Activated T-helper 9 cell treated with anti-CD3 and anti-CD28 coated beads, Interleukin-2, amount 50 U/mL, for 16 hours (primary cell): ENCODE results near the gene WWTR1.

ENCODE experiments used
- DNase-seq: peaks from one replicate; pipeline ENCODE4 v3.0.0-alpha.2; 2020; ENCODE audit warnings: low read depth

Gene WWTR1

DNA sequence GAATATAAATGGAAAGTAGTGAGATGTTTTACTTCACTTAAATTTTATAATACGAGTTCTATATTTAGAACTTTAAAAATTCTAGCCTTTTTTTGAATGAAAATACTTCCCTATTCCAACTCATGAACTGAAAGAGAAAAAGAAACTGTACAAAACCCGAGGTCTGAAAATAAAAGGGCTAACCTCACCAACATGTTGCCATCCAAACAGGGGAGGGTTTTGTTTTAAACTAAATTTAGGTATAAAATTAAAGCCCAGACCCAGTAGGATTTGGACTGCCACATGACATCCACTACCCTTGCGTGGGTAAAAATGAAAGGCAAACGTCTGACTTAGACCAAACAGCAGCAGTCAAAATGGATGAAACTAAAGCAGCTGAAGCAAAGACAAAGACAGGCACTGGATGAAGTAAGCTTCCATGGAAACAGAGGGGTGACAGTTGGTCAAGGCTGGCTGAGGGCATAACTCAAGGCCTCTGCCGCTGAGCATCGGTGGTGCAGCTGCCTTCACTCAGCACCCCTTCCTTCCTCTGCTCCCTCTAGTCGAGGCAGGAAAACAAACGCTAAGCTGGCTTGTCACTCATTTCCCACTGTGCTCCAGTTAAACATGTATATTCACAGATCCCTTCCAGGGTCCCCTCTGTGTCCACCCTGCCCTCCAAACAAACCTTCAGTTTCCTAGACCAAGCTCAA lies 125.2 kb downstream of the WWTR1 start:
- DNase-seq = no peak

GRCh38 chr3:149529099-149529498 lies 128.7 kb downstream of the WWTR1 start:
- DNase-seq = no peak

- DNase-seq = no peak
Observed at GRCh38 chr3:149528340-149528650, 129.5 kb downstream of the WWTR1 start.

GRCh38 chr3:149527531-149528339 lies 130.1 kb downstream of the WWTR1 start:
- no peak for DNase-seq

DNA sequence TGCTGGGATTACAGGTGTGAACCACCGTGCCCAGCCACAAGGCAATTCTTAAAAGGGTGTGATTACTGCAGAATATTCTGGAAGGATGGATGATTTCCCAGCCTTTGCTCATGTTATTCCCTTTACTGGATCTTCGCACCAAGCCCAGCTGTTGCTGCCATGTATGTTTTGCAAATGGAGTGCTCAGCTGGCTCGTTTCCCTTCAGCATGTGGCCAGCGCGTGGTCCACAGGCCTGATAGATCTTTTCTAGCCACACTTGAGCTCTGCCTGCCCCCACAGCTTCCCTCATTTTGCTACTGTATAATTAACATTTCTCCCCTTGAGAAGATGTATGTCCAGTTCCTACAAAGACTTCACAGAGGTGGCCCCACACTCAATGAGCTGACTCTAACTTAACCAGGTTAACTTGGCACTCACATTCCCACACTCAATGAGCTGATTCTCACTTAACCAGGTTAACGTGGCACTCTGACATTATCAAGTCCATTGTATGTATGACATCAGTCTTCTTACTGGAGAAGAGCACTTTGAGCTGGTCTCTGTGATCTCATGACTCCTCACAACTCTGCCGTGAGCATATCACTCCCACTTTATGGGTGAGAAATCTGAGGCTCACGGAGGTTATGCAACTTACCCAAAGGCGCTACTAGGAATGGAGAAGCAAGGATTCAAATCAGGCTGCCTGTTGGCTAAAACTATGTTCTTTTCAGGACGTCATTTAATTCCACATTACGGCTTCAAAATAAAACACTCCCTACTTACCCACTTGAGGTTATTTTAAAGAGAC lies 134.1 kb downstream of the WWTR1 start:
- no peak for DNase-seq

GRCh38 chr3:149519912-149520311 lies 137.9 kb downstream of the WWTR1 start:
- no peak for DNase-seq

GRCh38 chr3:149516920-149517319 lies 140.9 kb downstream of the WWTR1 start:
- DNase-seq = no peak

DNA sequence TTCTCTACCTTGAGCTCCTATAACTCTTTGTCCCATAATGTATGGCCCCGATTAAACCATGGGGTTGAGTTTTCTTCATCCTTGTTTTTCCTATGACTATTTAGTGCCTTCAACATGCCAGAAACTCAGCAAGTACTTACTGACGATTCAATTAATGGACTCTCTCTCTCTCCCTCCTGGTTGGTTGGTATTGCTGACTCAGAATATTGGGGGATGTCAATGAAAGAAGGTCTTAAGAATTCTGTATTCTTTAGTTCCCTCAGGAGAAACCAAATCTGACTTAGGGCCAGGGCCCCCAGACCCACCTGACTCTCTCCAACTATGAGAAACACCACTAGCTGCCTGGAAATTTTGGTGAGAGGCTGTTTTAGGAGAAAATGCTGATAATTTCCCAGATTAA lies 142.6 kb downstream of the WWTR1 start:
- no peak for DNase-seq

DNA sequence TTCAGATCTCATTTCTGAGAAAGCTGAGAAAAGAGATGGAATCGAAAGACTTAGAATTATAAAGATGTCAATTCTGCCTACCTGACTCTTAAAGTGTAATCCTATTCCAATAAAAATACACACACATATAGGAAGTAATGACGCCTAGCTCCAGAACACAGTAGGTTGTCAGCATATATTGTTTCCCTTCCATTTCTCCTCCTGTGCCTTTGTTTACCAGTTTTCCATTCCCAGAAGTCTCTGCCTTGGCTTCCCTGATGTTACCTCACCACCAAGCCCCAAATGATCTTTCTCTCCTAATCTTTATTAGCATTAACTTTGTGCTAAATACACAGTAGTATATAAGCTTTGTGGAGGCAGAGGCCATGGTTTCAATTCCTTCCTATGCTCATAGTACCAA lies 143.4 kb downstream of the WWTR1 start:
- no peak for DNase-seq

- DNase-seq = no peak
Observed at GRCh38 chr3:149512073-149512782, 145.6 kb downstream of the WWTR1 start.

DNA sequence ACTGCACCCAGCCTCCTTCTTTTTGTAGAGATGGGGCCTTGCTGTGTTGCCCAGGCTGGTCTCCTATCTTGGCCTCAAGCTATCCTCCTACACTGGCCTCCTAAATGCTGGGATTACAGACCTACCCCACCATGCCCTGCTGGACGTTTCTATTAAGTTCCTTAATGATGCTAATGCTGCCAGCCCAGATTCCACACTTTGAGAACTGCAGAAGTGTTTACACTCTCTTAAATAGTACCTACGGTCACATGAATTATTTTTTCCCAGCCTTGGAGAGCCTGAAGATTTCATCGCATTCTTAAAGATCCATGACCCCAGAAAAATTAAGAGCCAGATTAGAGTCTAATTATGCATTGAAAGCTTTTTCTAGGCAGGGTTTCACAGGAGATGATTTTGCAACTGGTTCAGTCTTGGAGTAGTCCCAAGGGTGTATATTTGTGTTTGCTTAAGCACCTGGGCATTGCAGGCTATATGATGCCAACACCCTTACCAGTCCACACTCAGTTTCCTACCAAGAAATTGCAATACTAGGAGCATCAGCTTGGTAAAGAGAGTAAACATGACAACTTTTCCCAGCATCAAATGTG lies 146.7 kb downstream of the WWTR1 start:
- no peak for DNase-seq

DNA sequence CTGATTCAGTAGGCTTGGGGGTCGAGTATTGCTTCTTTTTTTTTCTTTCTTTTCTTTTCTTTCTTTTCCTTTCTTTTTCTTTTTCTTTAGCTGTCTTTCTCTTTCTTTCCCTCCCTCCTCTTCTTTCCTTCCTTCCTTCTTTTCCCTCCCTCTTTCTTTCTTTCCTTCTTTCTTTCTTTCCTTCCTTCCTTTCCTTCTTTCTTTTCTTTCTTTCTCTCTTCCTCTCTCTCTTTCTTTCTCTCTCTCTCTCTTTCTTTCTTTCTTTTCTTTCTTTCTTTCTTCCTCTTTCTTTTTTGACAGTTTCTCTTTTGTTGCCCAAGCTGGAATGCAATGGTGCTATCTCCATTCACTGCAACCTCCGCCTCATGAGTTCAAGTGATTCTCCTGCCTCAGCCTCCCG lies 147.3 kb downstream of the WWTR1 start:
- no peak for DNase-seq

GRCh38 chr3:149509526-149509925 lies 148.3 kb downstream of the WWTR1 start:
- no peak for DNase-seq

DNA sequence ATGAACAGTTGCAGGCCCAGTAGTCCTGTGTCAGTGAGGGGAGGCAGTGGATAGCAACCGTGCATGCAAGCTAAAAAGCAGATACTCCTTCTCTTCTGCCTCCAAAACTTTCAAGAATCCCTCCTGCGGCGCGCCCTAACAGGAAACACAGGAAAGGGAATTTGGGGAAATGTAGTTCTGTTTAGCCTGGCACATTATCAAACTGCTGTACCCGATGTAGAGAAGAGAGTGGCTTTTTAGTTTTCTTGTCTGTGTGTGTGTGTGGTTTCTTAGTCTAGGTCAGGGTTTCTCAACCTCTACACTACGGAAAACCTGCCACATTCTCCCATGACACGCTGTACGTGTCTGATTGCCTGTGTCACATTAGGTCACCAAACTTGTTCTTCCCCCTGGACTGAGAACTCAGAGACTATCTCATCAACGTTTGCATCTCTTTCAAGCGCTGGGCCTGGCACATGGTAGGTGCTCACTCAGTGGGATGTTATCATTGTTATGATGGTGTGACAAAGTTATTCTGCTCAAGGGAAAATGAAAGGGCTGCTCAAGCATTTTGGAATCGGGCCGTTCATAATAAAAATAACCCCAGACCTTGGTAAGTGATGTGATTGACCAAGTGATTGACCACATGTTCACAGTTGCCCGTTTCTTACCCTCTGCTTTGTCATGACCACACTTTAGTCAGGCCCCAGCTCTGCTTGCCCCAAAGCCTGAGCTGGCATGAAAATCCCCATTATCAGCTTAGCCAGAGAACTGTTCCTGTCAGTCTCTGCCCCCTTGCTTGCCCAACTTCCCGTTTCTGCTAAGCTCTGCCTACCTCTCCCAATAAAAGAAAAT lies 150.1 kb downstream of the WWTR1 start:
- DNase-seq = no peak

- DNase-seq = no peak
Observed at GRCh38 chr3:149506965-149507364, 150.9 kb downstream of the WWTR1 start.

DNA sequence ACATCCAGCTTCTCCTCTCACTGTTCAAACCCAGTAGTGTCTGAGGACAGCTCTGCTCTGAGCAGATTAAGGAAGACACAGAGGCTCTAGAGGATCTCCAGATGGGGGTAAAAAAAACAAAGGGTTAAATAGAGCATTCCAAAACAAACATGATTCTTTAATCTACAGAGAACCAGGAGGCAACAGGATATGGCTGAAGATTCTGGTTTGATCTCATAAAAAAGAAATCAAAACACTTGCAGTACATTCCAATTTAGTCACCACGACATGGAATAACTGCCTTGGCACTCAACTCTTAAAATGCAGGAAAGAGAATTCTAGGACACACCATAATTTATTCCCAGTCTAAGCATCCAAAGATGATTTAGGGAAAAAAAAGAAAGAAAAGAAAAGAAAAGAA lies 151.3 kb downstream of the WWTR1 start:
- DNase-seq = no peak

DNA sequence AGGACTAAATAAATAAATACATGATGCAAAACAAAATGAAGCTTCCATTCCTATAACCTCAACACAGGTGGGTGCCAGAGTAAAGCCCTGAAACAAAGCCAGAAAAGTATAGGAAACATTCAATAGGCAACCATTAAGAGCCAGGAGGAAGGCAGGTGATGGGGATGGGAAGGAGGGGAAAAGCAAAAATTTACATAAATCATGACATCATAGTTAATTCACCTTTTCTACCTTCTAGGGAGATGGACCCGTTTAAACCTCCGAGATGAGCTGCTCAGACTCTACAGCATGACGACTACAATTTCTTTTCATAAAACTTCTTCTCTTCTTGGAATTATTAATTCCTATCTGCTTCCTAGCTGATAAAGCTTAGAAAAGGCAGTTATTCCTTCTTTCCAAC lies 155.4 kb downstream of the WWTR1 start:
- no peak for DNase-seq

GRCh38 chr3:149501524-149501923 lies 156.3 kb downstream of the WWTR1 start:
- no peak for DNase-seq

DNA sequence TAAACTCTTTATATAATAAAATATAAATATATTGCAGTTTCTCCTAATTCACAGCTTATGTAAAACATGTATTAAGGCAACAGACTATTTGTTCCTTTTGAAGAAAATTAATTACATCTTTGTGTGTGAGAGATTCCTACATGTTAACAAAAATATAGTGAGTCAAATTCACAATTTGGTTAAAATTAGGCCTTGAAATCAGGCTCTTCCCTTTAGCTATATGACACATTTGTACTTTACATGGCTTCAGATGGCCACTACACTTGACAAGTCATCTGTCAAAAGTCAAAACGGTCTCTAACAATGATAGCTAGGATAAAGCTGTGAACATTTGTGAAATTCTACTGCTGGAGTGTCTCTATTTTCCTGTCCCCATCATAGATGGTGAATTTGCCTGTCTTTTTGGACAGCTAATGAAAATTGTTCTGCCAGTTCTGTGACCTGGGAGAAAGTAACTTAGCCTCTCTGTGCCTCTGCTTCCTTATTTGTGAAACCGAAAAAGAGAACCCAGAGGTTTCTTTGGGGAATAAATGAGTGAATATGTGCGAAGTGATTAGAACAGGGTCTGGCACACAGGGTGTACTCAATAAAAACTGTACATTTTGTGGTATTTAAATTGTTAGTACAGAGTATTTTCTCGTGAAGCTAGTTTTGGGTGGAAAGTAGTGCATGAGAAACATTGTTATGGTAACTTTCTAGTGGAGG lies 159.7 kb downstream of the WWTR1 start:
- no peak for DNase-seq

- DNase-seq = no peak
Observed at GRCh38 chr3:149496891-149497290, 160.9 kb downstream of the WWTR1 start.
